IMR-90 (cell line): ENCODE results near the gene CRY2. TPM values are rescaled to one million over a fixed set of nuclear protein-coding genes. Genes with fewer than 3 reads are reported as not detected.

ENCODE experiments used
- ATAC-seq: fragments of 200-7000 bp; cut with Tn5 transposase; 2 replicates; pipeline ENCODE4 v1.9.1; 2020; ENCODE audit warnings: low read depth, mild to moderate bottlenecking, moderate library complexity
- BruUV-seq: library from RNA; stranded (reverse); fragments of 400-500 nt; replicated peaks from 2 replicates; lab custom pipeline; 2021; lab: Mats Ljungman, UMichigan
- CTCF ChIA-PET: fragments of 300-600 bp; formaldehyde crosslinking; extraction: SDS; loops from one replicate; lab custom pipeline; 2021; ENCODE audit warnings: antibody characterized with exemption; lab: Yijun Ruan, JAX
- POLR2A ChIA-PET: fragments of 300-600 bp; sonication (Branson Sonifier 250); formaldehyde crosslinking; loops from one replicate; lab custom pipeline; 2022; ENCODE audit warnings: antibody characterized with exemption; ENCODE audit not compliant: unreplicated experiment; lab: Charles Lee
- DNase-seq: peaks from one replicate; pipeline ENCODE4 v3.0.0; 2013
- H2AFZ ChIP-seq: replicated peaks from 2 replicates; pipeline ENCODE3; 2013; ENCODE audit warnings: low read length, mild to moderate bottlenecking; ENCODE audit not compliant: poor library complexity
- H2AK5ac ChIP-seq: 2 replicates; pipeline ENCODE4 v1.6.1; 2013; ENCODE audit warnings: low read depth, low read length, inconsistent platforms
- H2AK9ac ChIP-seq: replicated peaks from 2 replicates; pipeline ENCODE3; 2013; ENCODE audit warnings: mild to moderate bottlenecking, low read depth, low read length, moderate library complexity; ENCODE audit not compliant: poor library complexity
- H2BK120ac ChIP-seq: 2 replicates; pipeline ENCODE4 v1.6.1; 2013; ENCODE audit warnings: low read depth, low read length, inconsistent platforms
- H2BK15ac ChIP-seq: 3 replicates; pipeline ENCODE4 v1.6.1; 2013; ENCODE audit warnings: low read depth, low read length, inconsistent platforms
- H2BK20ac ChIP-seq: 2 replicates; pipeline ENCODE4 v1.6.1; 2013; ENCODE audit warnings: low read depth, mild to moderate bottlenecking, inconsistent platforms, low read length, moderate library complexity
- H2BK5ac ChIP-seq: 2 replicates; pipeline ENCODE4 v1.6.1; 2013; ENCODE audit warnings: mild to moderate bottlenecking, low read depth, low read length, inconsistent platforms; ENCODE audit not compliant: poor library complexity, severe bottlenecking
- H3K14ac ChIP-seq: replicated peaks from 2 replicates; pipeline ENCODE4 v1.6.1; 2013; ENCODE audit warnings: low read depth, low read length, inconsistent platforms
- H3K18ac ChIP-seq: 2 replicates; pipeline ENCODE4 v1.6.1; 2013; ENCODE audit warnings: low read depth, low read length, control low read depth
- H3K23ac ChIP-seq: 2 replicates; pipeline ENCODE4 v1.6.1; 2013; ENCODE audit warnings: low read depth, low read length, inconsistent platforms
- H3K27ac ChIP-seq: 2 replicates; pipeline ENCODE4 v1.5.1; 2013; ENCODE audit warnings: mild to moderate bottlenecking, control low read depth, low read length; ENCODE audit not compliant: insufficient read depth
- H3K27me3 ChIP-seq: 2 replicates; pipeline ENCODE4 v1.6.1; 2013; ENCODE audit warnings: low read length; ENCODE audit not compliant: control insufficient read depth, insufficient read depth
- H3K36me3 ChIP-seq: 2 replicates; pipeline ENCODE4 v1.6.1; 2013; ENCODE audit warnings: low read length, mixed read lengths; ENCODE audit not compliant: control insufficient read depth, insufficient read depth
- H3K4ac ChIP-seq: 2 replicates; pipeline ENCODE4 v1.6.1; 2013; ENCODE audit warnings: low read depth, low read length, inconsistent platforms
- H3K4me1 ChIP-seq: 2 replicates; pipeline ENCODE4 v1.6.1; 2013; ENCODE audit warnings: low read length, mixed read lengths; ENCODE audit not compliant: control insufficient read depth, insufficient read depth
- H3K4me2 ChIP-seq: 2 replicates; pipeline ENCODE4 v1.6.1; 2013; ENCODE audit warnings: low read depth, mild to moderate bottlenecking, control low read depth, low read length, moderate library complexity
- H3K4me3 ChIP-seq: 2 replicates; pipeline ENCODE4 v1.5.1; 2013; ENCODE audit warnings: low read depth, mild to moderate bottlenecking, control low read depth, low read length, moderate library complexity; ENCODE audit not compliant: insufficient read depth
- H3K56ac ChIP-seq: 2 replicates; pipeline ENCODE4 v1.6.1; 2013; ENCODE audit warnings: low read length, inconsistent platforms; ENCODE audit not compliant: insufficient read depth; ENCODE audit errors: extremely low read depth
- H3K79me1 ChIP-seq, 2 experiments: 2 replicates each; pipeline ENCODE4 v1.6.1; 2013; ENCODE audit warnings: low read length in 2 of 2, inconsistent platforms in 1 of 2, low read depth in 1 of 2
- H3K9ac ChIP-seq: 2 replicates; pipeline ENCODE4 v1.6.1; 2013; ENCODE audit warnings: low read depth, low read length, control low read depth
- H3K9me1 ChIP-seq: 2 replicates; pipeline ENCODE4 v1.6.1; 2013; ENCODE audit warnings: low read length, inconsistent platforms; ENCODE audit not compliant: insufficient read depth
- H3K9me3 ChIP-seq: 2 replicates; pipeline ENCODE4 v1.6.1; 2013; ENCODE audit warnings: low read length; ENCODE audit not compliant: control insufficient read depth, insufficient read depth
- H4K20me1 ChIP-seq: 2 replicates; pipeline ENCODE4 v1.6.1; 2013; ENCODE audit warnings: low read length, inconsistent platforms; ENCODE audit not compliant: insufficient read depth
- H4K5ac ChIP-seq: 2 replicates; pipeline ENCODE4 v1.6.1; 2013; ENCODE audit warnings: mild to moderate bottlenecking, low read depth, low read length, control low read depth
- H4K8ac ChIP-seq, 2 experiments: 2 replicates each; pipeline ENCODE4 v1.6.1; 2013; ENCODE audit warnings: low read depth in 2 of 2, low read length in 2 of 2, control low read depth in 1 of 2, inconsistent platforms in 1 of 2
- H4K91ac ChIP-seq: 2 replicates; pipeline ENCODE4 v1.6.1; 2013; ENCODE audit warnings: low read depth, low read length, inconsistent platforms; ENCODE audit not compliant: insufficient read depth
- BHLHE40 ChIP-seq: fragments of 150-350 bp; IDR thresholded peaks from 2 replicates; pipeline ENCODE4 v1.6.1; 2016; ENCODE audit warnings: mild to moderate bottlenecking, low read depth, low read length
- CHD1 ChIP-seq: IDR thresholded peaks from 2 replicates; pipeline ENCODE4 v1.6.1; 2012; ENCODE audit warnings: low read depth, low read length, improper control_type of control experiment
- FOS ChIP-seq: fragments of 150-350 bp; IDR thresholded peaks from 2 replicates; pipeline ENCODE4 v1.6.1; 2016; ENCODE audit warnings: low read depth, low read length
- MAFK ChIP-seq: IDR thresholded peaks from 2 replicates; pipeline ENCODE4 v1.6.1; 2012; ENCODE audit warnings: low read depth, low read length, improper control_type of control experiment
- NFE2L2 ChIP-seq: fragments of 150-350 bp; IDR thresholded peaks from 2 replicates; pipeline ENCODE4 v1.6.1; 2016; ENCODE audit warnings: low read depth, mild to moderate bottlenecking, low read length
- RCOR1 ChIP-seq: IDR thresholded peaks from 2 replicates; pipeline ENCODE4 v1.6.1; 2012; ENCODE audit warnings: mild to moderate bottlenecking, low read length, improper control_type of control experiment; ENCODE audit not compliant: insufficient replicate concordance
- SMC3 ChIP-seq: fragments of 150-350 bp; IDR thresholded peaks from 2 replicates; pipeline ENCODE4 v1.6.1; 2016; ENCODE audit warnings: low read depth, mild to moderate bottlenecking, antibody characterized with exemption, low read length, moderate library complexity
- USF2 ChIP-seq: fragments of 150-350 bp; IDR thresholded peaks from 2 replicates; pipeline ENCODE4 v1.6.1; 2017; ENCODE audit warnings: mild to moderate bottlenecking, antibody characterized with exemption, low read length, low read depth
- WGBS, 2 experiments: methylation state at CpG; one replicate each; pipeline versions ENCODE4 v1.1.5 to v1.1.7; 2013; ENCODE audit warnings: missing lambda C conversion rate in 2 of 2; ENCODE audit not compliant: insufficient read length in 1 of 2; ENCODE audit errors: extremely low coverage in 2 of 2; 5-methylcytosine and 5-hydroxymethylcytosine counted together
- dilution Hi-C: fragments of 300-500 bp; cut with HindIII; formaldehyde crosslinking; loops from one replicate; pipeline ENCODE4 v1.14.3; 2018; ENCODE audit warnings: low sequenced_read_pairs; ENCODE audit not compliant: unreplicated experiment
- in situ Hi-C: fragments of 300-500 bp; cut with MboI; formaldehyde crosslinking; loops from 3 replicates; pipeline ENCODE4 v1.14.3; 2019; ENCODE audit warnings: low sequenced_read_pairs, inconsistent platforms, mixed read lengths
- intact Hi-C: fragments of 100-400 bp; cut with micrococcal nuclease; formaldehyde crosslinking; loops from 2 replicates; pipeline ENCODE4 v1.10.0; 2022
- polyA plus RNA-seq, 3 experiments: library from polyadenylated mRNA; depleted of rRNA; stranded (reverse); fragments of >200 nt; gene quantifications; 2 replicates each; pipeline ENCODE4 v1.2.3, GENCODE V29; 2012; ENCODE audit warnings: low replicate concordance in 1 of 3
- total RNA-seq: library from RNA; depleted of rRNA; stranded (reverse); fragments of >200 nt; gene quantifications from 2 replicates; pipeline ENCODE4 v1.2.3, GENCODE V29; 2012
- TF ChIP-seq, protein P1 (sequence below): conservative IDR thresholded peaks from 2 replicates; pipeline ENCODE4 v1.5.1; 2012; ENCODE audit warnings: mild to moderate bottlenecking, low read depth, low read length, improper control_type of control experiment
- TF ChIP-seq, protein P2 (sequence below): fragments of 150-350 bp; IDR thresholded peaks from 2 replicates; pipeline ENCODE4 v1.6.1; 2016; ENCODE audit warnings: low read depth, mild to moderate bottlenecking, low read length, moderate library complexity, borderline replicate concordance

The CRY2 gene
- total and polyA plus RNA-seq, 2 of the 4 experiments (the other 2 are of a cell fraction), result 12.2 to 13.1 TPM

- TF ChIP-seq FOS, result no peak
- TF ChIP-seq BHLHE40, result no peak
These were observed 70.5 kb downstream of the CRY2 start, which contains the start of gene PEX16 (continued) for GRCh38 chr11:45917623-45918330.

DNA sequence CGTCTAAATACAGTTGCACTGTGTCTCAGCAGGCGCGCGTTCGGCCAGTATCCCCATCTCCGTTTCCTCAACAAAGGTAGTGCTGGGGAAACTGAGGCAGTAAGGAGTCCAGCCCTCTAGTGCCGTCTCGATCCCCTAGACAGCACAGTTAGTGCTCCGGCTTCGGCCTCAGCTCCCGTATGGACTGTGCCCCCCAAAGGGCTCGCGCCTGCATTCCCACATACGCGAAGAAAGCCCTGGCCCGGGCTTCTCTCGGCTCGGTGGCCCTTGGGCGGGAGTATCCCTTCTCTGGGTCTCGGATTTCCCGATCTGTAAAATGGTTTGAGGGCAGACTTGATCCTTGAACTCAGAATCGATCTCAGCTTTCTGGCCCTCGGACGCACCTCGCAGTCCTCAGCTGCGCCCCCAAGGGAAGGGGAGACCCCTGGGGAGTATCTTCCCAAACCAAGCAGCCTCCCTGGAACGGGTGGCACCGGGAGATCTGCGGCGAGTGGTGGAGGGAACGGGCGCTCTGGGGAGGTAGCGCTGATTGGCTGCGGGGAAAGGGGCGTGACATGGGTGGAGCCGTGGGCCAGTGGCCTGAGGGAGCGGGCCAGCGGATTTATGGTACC is 71.2 kb downstream of the CRY2 start:
- H3K4ac ChIP-seq, result peak overlapping the region; percentile 72
- ChIA-PET POLR2A (no interaction called here), CTCF (interaction anchor here (1.0 kb wide), 1 partner anchor 45 kb away, joined by 3 read pairs; no protein-coding TSS in a partner anchor)
- H3K56ac ChIP-seq, result no peak overlapping the region
- H3K18ac ChIP-seq, result no peak overlapping the region
- H3K36me3 ChIP-seq, result peaks cover 14% of the 10 kb centered on the region
- peak overlapping the region; percentile 79 for H3K4me3 ChIP-seq
- peak overlapping the region; percentile 84 for H3K23ac ChIP-seq
- peak; percentile 64 for DNase-seq
- peak overlapping the region; percentile 29 for H2BK5ac ChIP-seq
- no peaks in the 10 kb centered on the region for H3K9me3 ChIP-seq
- no peaks in the 10 kb centered on the region for H3K4me1 ChIP-seq
- in situ Hi-C loops, result no loop called here
- H3K79me1 ChIP-seq, result peaks cover 18 to 32% of the 10 kb centered on the region in 2 experiments
- peak overlapping the region; percentile 63 to 89; a peak in 3 of 4 replicates for H4K8ac ChIP-seq
- H3K4me2 ChIP-seq, result peak overlapping the region; percentile 91
- 0 out of 2 replicates have a peak, but pooled peaks cover 8% of the 10 kb centered on the region for H3K9me1 ChIP-seq
- H2AFZ ChIP-seq, result peak overlapping the region; percentile 96
- H2BK15ac ChIP-seq, result no peak overlapping the region
- 0 out of 2 replicates have a peak overlapping the region, but pooled peaks have one; percentile 2 for H2BK120ac ChIP-seq
- no peak overlapping the region for H4K91ac ChIP-seq
- peaks cover 7% of the 10 kb centered on the region for H4K20me1 ChIP-seq
- peak overlapping the region; percentile 38 for H3K27ac ChIP-seq
- H2AK9ac ChIP-seq, result peak overlapping the region; percentile 76
- 0 out of 2 replicates have a peak overlapping the region, but pooled peaks have one; percentile 7 for H4K5ac ChIP-seq
- dilution Hi-C loops, result no loop called here
- H2AK5ac ChIP-seq, result peak overlapping the region; percentile 36; the same call in 1 of the 2 replicates
- H3K9ac ChIP-seq, result peak overlapping the region; percentile 69
- intact Hi-C loops, result no loop called here
- BruUV-seq, result no TSS peak
- H2BK20ac ChIP-seq, result no peak overlapping the region
- ATAC-seq, result peak; percentile 76
- peaks cover 23% of the 10 kb centered on the region for H3K27me3 ChIP-seq
- 3% methylated on average over 7 of the region's 38 CpGs; no CpG with 5 or more reads in 1 of the 2 experiments for whole genome bisulfite sequencing, 2 experiments
- H3K14ac ChIP-seq, result peak overlapping the region; percentile 69; the same call in 1 of the 2 replicates
- TF ChIP-seq RCOR1 (no peak), MAFK (no peak), NFE2L2 (no peak), USF2 (no peak), CHD1 (no peak), FOS (no peak), SMC3 (no peak), BHLHE40 (no peak)
- TF ChIP-seq, protein P1, sequence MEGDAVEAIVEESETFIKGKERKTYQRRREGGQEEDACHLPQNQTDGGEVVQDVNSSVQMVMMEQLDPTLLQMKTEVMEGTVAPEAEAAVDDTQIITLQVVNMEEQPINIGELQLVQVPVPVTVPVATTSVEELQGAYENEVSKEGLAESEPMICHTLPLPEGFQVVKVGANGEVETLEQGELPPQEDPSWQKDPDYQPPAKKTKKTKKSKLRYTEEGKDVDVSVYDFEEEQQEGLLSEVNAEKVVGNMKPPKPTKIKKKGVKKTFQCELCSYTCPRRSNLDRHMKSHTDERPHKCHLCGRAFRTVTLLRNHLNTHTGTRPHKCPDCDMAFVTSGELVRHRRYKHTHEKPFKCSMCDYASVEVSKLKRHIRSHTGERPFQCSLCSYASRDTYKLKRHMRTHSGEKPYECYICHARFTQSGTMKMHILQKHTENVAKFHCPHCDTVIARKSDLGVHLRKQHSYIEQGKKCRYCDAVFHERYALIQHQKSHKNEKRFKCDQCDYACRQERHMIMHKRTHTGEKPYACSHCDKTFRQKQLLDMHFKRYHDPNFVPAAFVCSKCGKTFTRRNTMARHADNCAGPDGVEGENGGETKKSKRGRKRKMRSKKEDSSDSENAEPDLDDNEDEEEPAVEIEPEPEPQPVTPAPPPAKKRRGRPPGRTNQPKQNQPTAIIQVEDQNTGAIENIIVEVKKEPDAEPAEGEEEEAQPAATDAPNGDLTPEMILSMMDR, result no peak
- TF ChIP-seq, protein P2, sequence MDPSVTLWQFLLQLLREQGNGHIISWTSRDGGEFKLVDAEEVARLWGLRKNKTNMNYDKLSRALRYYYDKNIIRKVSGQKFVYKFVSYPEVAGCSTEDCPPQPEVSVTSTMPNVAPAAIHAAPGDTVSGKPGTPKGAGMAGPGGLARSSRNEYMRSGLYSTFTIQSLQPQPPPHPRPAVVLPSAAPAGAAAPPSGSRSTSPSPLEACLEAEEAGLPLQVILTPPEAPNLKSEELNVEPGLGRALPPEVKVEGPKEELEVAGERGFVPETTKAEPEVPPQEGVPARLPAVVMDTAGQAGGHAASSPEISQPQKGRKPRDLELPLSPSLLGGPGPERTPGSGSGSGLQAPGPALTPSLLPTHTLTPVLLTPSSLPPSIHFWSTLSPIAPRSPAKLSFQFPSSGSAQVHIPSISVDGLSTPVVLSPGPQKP, result no peak
